ENCODE results near the gene FARS2.
"Not testable (repeated sequence)": the region's sequence is repeated elsewhere in the genome, so short reads cannot be mapped to it uniquely, and the experiment has no call there.

FARS2 gene

DNA sequence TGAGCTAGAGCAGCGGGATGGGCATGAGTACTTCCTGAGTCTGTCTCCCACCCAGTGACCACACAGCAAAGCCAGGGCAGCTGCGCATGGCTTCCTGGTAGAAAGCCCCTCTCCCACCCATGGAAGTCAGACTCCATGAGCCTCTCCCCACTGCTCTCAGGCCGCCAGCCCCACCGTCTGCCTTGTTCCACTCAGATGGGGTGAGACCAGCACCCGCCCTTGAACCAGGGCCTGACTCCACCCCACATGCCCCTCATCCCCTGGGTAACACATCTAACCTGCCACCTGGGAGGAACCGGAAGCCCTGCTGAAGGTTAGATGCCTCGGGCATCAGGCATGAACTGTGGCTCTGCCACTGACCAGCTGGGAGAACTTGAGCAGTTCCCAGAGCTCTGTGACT lies 517.6 kb downstream of the FARS2 start:
- DNase-seq, result no peak

GRCh38 chr6:5781019-5781418 lies 519.7 kb downstream of the FARS2 start:
- no peak for DNase-seq

GRCh38 chr6:5781966-5782556 lies 520.7 kb downstream of the FARS2 start:
- no peak for DNase-seq

- no peak for DNase-seq
Measured at GRCh38 chr6:5782783-5783547, 521.7 kb downstream of the FARS2 start.

DNA sequence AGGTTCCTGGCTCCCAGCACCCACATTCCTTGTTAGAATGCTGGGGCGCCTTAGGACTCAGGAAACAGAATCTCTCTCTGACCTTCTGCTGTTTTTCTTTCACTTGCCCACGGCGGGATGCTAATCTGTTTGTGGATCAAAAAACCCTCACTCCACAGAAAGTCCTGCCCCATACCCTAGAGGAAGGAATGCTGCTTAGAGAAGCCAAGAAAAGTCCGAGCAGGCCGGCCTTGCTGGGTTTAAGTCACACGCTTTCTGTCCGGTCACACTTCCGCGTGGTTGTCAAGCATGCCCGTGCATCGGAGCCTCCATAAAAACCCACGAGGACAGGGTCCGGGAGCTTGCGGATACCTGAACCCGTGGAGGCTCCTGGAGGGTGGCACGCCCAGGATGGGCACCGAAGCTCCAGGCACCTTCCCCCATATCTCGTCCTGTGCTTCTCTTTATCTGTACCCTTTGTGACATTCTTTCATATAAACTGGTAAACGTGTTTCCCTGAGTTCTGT lies 522.3 kb downstream of the FARS2 start:
- DNase-seq, result no peak

DNA sequence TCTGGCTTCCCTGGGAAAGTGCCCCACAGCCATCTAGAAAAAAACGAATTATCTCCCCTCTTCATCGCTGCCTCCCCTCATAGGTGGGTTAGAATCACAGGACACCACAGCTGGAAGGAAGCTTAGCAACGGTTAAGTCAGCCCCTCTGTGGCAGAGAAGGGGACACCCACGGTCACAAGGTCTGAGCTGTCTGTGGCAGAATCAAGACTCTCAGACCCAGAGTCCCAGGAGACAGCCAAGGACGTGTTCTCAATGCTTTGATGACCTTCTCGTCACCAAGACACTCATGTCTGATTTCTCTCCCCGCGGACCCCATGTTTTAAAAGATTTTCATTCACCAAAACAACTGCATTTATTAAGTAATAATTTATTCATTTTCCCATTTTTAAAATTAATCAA lies 523.9 kb downstream of the FARS2 start:
- DNase-seq, result no peak

GRCh38 chr6:5786321-5786968 lies 525.1 kb downstream of the FARS2 start:
- no peak for DNase-seq

DNA sequence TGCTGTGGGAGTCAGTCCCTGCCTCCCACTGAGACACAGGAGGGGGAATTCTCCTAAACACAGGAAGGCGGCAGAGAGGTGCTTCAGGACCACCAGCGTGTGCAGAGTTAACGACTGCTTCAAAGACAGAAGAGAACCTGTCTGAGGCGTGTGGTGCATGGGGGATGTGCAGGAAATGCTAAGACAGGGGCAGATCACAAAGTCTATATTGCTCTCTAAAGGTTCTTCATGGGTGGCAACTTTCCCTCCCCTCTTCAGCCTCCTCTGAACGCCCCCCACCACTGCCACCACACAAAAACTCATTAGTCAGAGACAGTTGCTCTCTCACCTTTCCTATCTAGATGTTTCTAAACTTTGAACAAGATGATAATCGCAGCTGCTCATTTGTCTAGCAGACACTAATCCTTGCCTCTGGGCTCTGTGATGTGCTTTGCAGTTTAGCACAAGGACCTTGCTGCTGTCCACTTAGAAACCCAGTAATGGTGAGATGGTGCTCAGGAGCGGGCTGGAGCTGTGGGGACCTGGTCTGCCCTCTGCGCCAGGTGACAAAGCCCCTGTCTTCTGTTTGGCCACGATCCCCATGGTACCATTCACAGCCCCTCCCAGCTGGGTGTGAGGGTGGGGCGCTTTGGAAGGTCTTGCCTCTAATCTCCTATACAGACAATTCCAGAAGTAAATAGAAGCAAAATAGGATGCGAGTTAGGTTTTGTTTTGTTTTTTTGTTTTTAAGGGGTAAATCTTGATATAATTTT lies 525.8 kb downstream of the FARS2 start:
- DNase-seq, result no peak

DNA sequence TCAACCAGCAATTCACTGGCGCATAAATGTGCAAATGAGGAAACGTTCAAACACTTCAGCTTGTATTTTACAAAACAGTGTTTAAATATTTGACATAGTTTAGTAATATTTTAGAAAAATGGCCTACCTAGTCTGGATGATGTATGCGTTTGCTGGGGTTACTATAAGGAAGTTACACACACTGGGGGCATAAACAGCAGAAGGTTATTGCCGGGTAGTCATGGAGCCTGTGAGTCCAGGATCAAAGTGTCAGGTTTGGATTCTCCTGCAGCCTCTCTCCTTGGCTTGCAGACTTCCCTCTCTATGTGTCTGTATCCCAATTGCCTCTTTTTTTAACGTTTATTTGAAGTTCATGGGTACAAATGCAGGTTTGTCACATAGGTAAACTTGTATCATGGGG lies 528.1 kb downstream of the FARS2 start:
- not testable (repeated sequence) for DNase-seq

- DNase-seq, result not testable (repeated sequence)
Measured at GRCh38 chr6:5796555-5796954, 535.2 kb downstream of the FARS2 start.

DNA sequence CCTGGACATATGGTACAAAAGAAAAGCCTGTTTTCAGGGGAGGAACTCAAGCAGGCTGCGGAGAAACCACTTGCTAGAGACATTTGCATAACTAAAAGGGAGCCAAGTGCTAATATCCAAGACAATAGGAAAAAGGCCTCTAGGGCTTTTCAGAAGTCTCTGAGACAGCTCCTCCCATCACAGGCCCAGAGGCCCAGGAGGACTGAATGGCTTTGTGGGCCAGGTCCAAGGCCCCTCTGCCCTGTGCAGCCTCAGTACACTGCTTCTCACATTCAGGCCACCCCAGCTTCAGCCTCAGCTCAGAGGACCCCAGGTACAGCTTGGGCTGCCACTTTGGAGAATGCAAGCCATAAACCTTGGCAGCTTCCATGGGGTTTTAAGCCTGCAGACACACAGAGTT lies 545.1 kb downstream of the FARS2 start:
- DNase-seq, result not testable (repeated sequence)

DNA sequence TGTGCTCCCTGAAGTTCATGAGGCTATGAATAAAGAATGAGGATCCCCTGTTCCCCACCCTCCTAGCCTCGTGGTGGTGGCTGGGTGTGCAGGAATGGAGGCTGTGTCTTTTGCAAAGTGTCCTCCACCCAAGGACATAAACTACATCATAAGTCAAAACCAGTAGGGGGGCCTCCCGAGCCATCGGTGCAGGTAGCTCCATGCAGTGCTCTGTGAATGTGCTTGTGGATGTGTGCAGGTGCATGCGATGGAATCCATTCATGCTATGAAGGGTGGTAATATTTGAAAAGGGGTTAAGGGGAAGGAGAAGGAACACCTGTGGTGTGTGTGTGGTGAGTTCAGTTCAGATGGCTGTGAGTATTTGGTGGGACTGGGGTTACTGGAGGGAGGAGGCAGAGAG lies 548.1 kb downstream of the FARS2 start:
- no peak for DNase-seq

DNA sequence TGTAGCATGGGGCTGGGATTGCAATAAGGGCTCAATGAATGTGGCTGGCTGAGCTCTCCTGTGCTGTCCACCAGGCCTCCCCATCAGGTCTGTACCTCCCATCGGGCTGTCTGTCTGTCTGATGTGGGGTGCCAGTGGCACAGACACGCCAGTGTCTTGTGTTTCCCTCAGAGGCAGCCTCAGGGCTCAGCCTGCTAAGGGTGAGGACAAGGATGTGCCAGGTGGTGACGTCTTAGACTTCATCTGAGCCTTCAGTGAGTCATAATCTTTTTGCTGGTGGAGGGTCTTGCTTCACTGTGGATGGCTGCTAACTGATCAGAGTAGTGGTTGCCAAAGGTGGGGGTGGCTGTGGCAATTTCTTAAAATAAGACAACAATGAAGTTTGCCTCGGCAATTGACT lies 550.7 kb downstream of the FARS2 start:
- DNase-seq, result no peak

- peak; percentile 22 for DNase-seq
Measured at GRCh38 chr6:5813625-5814027, 552.3 kb downstream of the FARS2 start.

- no peak for DNase-seq
Measured at GRCh38 chr6:5814116-5814515, 552.8 kb downstream of the FARS2 start.

DNA sequence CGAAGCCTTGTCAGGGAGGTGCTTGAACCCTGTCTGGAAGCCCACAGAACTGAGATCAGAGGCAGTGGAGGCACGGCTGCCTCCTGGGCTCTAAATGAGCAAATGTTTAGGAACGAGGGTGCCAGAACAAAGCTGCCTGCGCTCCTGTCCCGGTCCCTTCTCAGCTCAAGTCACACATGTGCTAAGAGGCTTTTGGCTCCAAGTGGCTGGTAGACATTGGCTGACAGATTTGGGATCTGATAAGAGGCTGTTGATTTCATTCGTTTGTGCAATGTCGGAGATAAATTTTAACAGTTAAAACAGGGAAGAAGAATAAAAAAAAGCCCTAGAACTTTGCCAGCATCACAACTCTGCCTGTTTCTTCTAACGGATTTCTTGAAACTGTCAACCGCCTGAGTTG lies 553.6 kb downstream of the FARS2 start:
- no peak for DNase-seq

GRCh38 chr6:5817869-5818268 lies 556.6 kb downstream of the FARS2 start:
- no peak for DNase-seq

DNA sequence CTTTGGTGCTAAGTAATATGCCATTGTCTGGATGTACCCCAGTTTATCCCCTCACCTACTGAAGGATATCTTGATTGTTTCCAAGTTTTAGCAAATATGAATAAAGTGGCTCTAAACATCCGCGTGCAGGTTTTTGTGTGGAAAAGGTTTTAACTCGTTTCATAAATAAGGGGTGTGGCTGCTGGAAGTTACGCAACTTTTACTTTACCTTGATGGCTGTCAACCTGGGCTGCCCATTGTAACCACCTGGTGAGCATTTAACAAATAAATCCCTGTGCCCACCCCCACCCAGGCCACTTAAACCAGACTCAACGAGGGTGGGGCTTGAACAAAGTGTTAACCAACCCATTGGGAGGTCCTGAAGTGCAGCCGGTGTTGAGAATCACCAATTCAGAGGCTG lies 557.6 kb downstream of the FARS2 start:
- no peak for DNase-seq

Measured in activated CD4-positive, alpha-beta T cell treated with anti-CD3 and anti-CD28 coated beads for 48 hours (primary cell).